ENCODE measurements around the gene B3GNT7.

Gene B3GNT7

GRCh38 chr2:231436957-231437356 is 41.4 kb downstream of the B3GNT7 start:
- H3K4me1 ChIP-seq (ENCODE audit: insufficient read depth, insufficient read length) = no peaks in the 10 kb centered on the region
- no peak overlapping the region for H3K9ac ChIP-seq (ENCODE audit: insufficient read length, low read depth)
- TF ChIP-seq SUZ12 (IDR thresholded peaks at IDR 0.05; ENCODE audit: extremely low read depth, insufficient read depth, insufficient read length) = no peak
- TF ChIP-seq YY1 (IDR thresholded peaks at IDR 0.05; ENCODE audit: insufficient read depth, insufficient read length) = no peak
- H3K36me3 ChIP-seq (ENCODE audit: insufficient read depth, insufficient read length, low read length) = no peaks in the 10 kb centered on the region
- H3K9me3 ChIP-seq (ENCODE audit: insufficient read depth, low read length) = peaks cover 7% of the 10 kb centered on the region; the same call in 1 of the 2 replicates
- no peak for DNase-seq (ENCODE audit: low read depth, low spot score)
- H3K4me3 ChIP-seq (ENCODE audit: insufficient read length, low read depth) = no peak overlapping the region
- no peaks in the 10 kb centered on the region for H3K27me3 ChIP-seq (ENCODE audit: insufficient read depth, insufficient read length)

DNA sequence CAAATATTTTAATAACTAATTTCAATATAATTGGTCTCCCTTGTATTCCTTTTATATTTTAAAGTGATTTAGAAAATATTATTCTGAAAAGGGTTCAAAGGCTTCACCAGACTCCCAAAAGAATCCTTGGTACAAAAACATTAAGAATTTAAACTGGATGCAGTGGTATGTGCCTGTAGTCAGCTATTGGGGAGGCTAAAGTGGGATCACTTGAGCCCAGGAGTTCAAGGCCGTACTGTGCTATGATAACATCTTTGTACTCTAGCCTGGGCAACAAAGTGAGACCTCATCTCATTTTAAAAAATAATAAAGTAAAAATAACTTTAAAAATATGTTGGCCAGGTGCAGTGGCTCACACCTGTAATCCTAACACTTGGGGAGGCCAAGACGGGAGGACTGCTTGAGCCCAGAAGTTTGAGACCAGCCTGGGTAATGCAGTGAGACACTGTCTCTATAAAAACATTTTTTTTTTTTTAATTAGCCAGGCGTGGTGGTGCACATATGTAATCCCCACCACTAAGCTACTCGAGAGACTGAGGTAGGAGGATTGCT is 54.1 kb downstream of the B3GNT7 start:
- Histone ChIP-seq H3K9me3 (ENCODE audit: insufficient read depth, low read length) (no peaks in the 10 kb centered on the region), H3K4me1 (ENCODE audit: insufficient read depth, insufficient read length) (peaks cover 5% of the 10 kb centered on the region), H3K27me3 (ENCODE audit: insufficient read depth, insufficient read length) (no peaks in the 10 kb centered on the region), H3K4me3 (ENCODE audit: insufficient read length, low read depth) (no peak overlapping the region), H3K36me3 (ENCODE audit: insufficient read depth, insufficient read length, low read length) (peaks cover 32% of the 10 kb centered on the region), H3K9ac (ENCODE audit: insufficient read length, low read depth) (no peak overlapping the region)
- DNase-seq (ENCODE audit: low read depth, low spot score) = no peak
- no peak for TF ChIP-seq YY1 (IDR thresholded peaks at IDR 0.05; ENCODE audit: insufficient read depth, insufficient read length)

GRCh38 chr2:231450548-231450989 is 55.1 kb downstream of the B3GNT7 start:
- TF ChIP-seq YY1 (IDR thresholded peaks at IDR 0.05; ENCODE audit: insufficient read depth, insufficient read length) (no peak), SUZ12 (IDR thresholded peaks at IDR 0.05; ENCODE audit: extremely low read depth, insufficient read depth, insufficient read length) (no peak), ZNF274 (IDR thresholded peaks at IDR 0.05; ENCODE audit: low read depth, low read length) (no peak)

More at GRCh38 chr2:231450548-231450989, 55.1 kb downstream of the B3GNT7 start:
- H3K36me3 ChIP-seq (ENCODE audit: insufficient read depth, insufficient read length, low read length) = peaks cover 42% of the 10 kb centered on the region
- no peak overlapping the region for H3K4me3 ChIP-seq (ENCODE audit: insufficient read length, low read depth)
- peaks cover 5% of the 10 kb centered on the region for H3K4me1 ChIP-seq (ENCODE audit: insufficient read depth, insufficient read length)
- H3K9ac ChIP-seq (ENCODE audit: insufficient read length, low read depth) = no peak overlapping the region
- DNase-seq (ENCODE audit: low read depth, low spot score) = no peak
- H3K27me3 ChIP-seq (ENCODE audit: insufficient read depth, insufficient read length) = no peaks in the 10 kb centered on the region
- no peaks in the 10 kb centered on the region for H3K9me3 ChIP-seq (ENCODE audit: insufficient read depth, low read length)

All from NT2/D1 (cell line).